Tibial nerve (tissue), 4 donors: Measurements from ENCODE around the gene CYGB.

Experiments
- CTCF ChIP-seq, 5 experiments: fragments of 200-600 bp in 3 of 5; fragments of 450-650 bp in 2 of 5; sonication (generic) in 3 of 5; IDR thresholded peaks; one replicate each; pipeline ENCODE4 v1.5.1; 2016 to 2019; ENCODE audit warnings: antibody characterized with exemption in 5 of 5, mild to moderate bottlenecking in 3 of 5, moderate library complexity in 2 of 5
- EP300 ChIP-seq, 2 donors: sonication (generic); formaldehyde crosslinking; IDR thresholded peaks; one replicate each; pipeline ENCODE4 v1.6.1; 2017; ENCODE audit warnings: antibody characterized with exemption in 2 of 2, mild to moderate bottlenecking in 1 of 2
- POLR2A ChIP-seq, 2 donors: fragments of 450-650 bp; IDR thresholded peaks; one replicate each; pipeline ENCODE4 v1.6.1; 2017; ENCODE audit warnings: antibody characterized with exemption in 2 of 2, mild to moderate bottlenecking in 2 of 2, moderate library complexity in 2 of 2

GRCh38 chr17:76572201-76572910 lies 34.8 kb upstream of the CYGB start:
- TF ChIP-seq CTCF (IDR thresholded peaks at IDR 0.05) (no peak), EP300 (IDR thresholded peaks at IDR 0.05) (no peak), POLR2A (IDR thresholded peaks at IDR 0.05) (no peak)
